ENCODE data around the gene CDX4.

- TF ChIP-seq CTCF (conservative IDR thresholded peaks at IDR 0.05 in 1 of 2, IDR thresholded peaks at IDR 0.05 in 1 of 2; ENCODE audit: extremely low read depth in 1 of 2, insufficient read depth in 1 of 2, low read depth in 1 of 2, low read length in 2 of 2) (no peak), EZH2 (IDR thresholded peaks at IDR 0.05; ENCODE audit: borderline replicate concordance, low read length) (no peak)
Measured at GRCh38 chrX:73400136-73400748, 46.6 kb upstream of the CDX4 start.

Measured in mammary epithelial cell (primary cell).